ENCODE data around the gene PAK4. TPM values are rescaled to one million over a fixed set of nuclear protein-coding genes. Genes with fewer than 3 reads are reported as not detected.

PAK4 gene
- polyA plus RNA-seq, 1 of the 3 experiments (the other 2 are of a cell fraction), result 36.4 TPM

GRCh38 chr19:39162441-39163043, 37.0 kb downstream of the PAK4 start:
- H3K9me3 ChIP-seq, result no peaks in the 10 kb centered on the region
- no peak for DNase-seq
- no peak overlapping the region for H3K4me2 ChIP-seq
- H3K4me1 ChIP-seq (ENCODE audit: control insufficient read depth in 1 of 2, insufficient read depth in 2 of 2, low read depth in 1 of 2, low read length in 1 of 2), result peaks cover 0 to 47% of the 10 kb centered on the region in 2 experiments; a peak in 1 of 4 replicates
- no peak overlapping the region for H3K9ac ChIP-seq
- no peaks in the 10 kb centered on the region for H3F3A ChIP-seq (replicated peaks; ENCODE audit: insufficient read depth)
- 98% methylated on average over 15 of the region's 15 CpGs for WGBS (ENCODE audit: low lambda C conversion rate)
- peaks cover 55% of the 10 kb centered on the region for H3K79me2 ChIP-seq (ENCODE audit: insufficient read depth)
- CTCF ChIA-PET, result interaction anchor here (0.7 to 2.0 kb wide), 4 partner anchors 25 to 152 kb away, joined by 3 to 4 read pairs (median 4); no protein-coding TSS in a partner anchor
- H3K4me3 ChIP-seq (ENCODE audit: low read depth in 2 of 2, low read length in 1 of 2), result no peak overlapping the region
- no peaks in the 10 kb centered on the region for H3K9me2 ChIP-seq
- H3K36me3 ChIP-seq (replicated peaks in 1 of 2; ENCODE audit: control insufficient read depth in 1 of 2, insufficient read depth in 2 of 2, low read length in 1 of 2), result no peaks in the 10 kb centered on the region
- no peak overlapping the region for H3K27ac ChIP-seq (ENCODE audit: low read depth in 2 of 2, low read length in 1 of 2)
- POLR2A ChIA-PET, result no interaction called here
- TF ChIP-seq IRF3 (IDR thresholded peaks at IDR 0.05; ENCODE audit: low read depth, low read length) (no peak), SIN3A (IDR thresholded peaks at IDR 0.05; ENCODE audit: borderline replicate concordance, low read depth, low read length) (no peak), TEAD4 (IDR thresholded peaks at IDR 0.05; ENCODE audit: borderline replicate concordance, insufficient read depth) (no peak), ZBTB33 (IDR thresholded peaks at IDR 0.05; ENCODE audit: borderline replicate concordance, low read depth) (no peak), TCF12 (IDR thresholded peaks at IDR 0.05) (no peak), MEF2A (IDR thresholded peaks at IDR 0.05; ENCODE audit: borderline replicate concordance, low read depth) (no peak)
- no peaks in the 10 kb centered on the region for H3K27me3 ChIP-seq (ENCODE audit: insufficient read depth)
- H2AFZ ChIP-seq (ENCODE audit: low read depth), result no peak overlapping the region
- peaks cover 55% of the 10 kb centered on the region for H4K20me1 ChIP-seq (ENCODE audit: insufficient read depth)

- 95% methylated on average over 9 of the region's 9 CpGs for WGBS (ENCODE audit: low lambda C conversion rate)
- TF ChIP-seq MEF2A (IDR thresholded peaks at IDR 0.05; ENCODE audit: borderline replicate concordance, low read depth) (no peak), FOXM1 (IDR thresholded peaks at IDR 0.05; ENCODE audit: low read depth) (no peak), GABPA (IDR thresholded peaks at IDR 0.05; ENCODE audit: low read depth) (no peak), SIN3A (IDR thresholded peaks at IDR 0.05; ENCODE audit: borderline replicate concordance, low read depth, low read length) (no peak), REST (IDR thresholded peaks at IDR 0.05; ENCODE audit: low read depth, low read length) (no peak), PBX3 (IDR thresholded peaks at IDR 0.05) (no peak)
- ChIA-PET CTCF (interaction anchor here (1.6 to 2.0 kb wide), 2 partner anchors 24 to 42 kb away, joined by 4 read pairs; no protein-coding TSS in a partner anchor), POLR2A (no interaction called here)
- Histone ChIP-seq H3K9me3 (no peaks in the 10 kb centered on the region), H3K27ac (ENCODE audit: low read depth in 2 of 2, low read length in 1 of 2) (no peak overlapping the region), H4K20me1 (ENCODE audit: insufficient read depth) (peaks cover 46% of the 10 kb centered on the region), H3K9ac (no peak overlapping the region), H3F3A (replicated peaks; ENCODE audit: insufficient read depth) (no peaks in the 10 kb centered on the region), H3K9me2 (no peaks in the 10 kb centered on the region), H2AFZ (ENCODE audit: low read depth) (no peak overlapping the region), H3K4me1 (ENCODE audit: control insufficient read depth in 1 of 2, insufficient read depth in 2 of 2, low read depth in 1 of 2, low read length in 1 of 2) (peaks cover 0 to 39% of the 10 kb centered on the region in 2 experiments; a peak in 1 of 4 replicates), H3K36me3 (replicated peaks in 1 of 2; ENCODE audit: control insufficient read depth in 1 of 2, insufficient read depth in 2 of 2, low read length in 1 of 2) (no peaks in the 10 kb centered on the region), H3K4me2 (no peak overlapping the region), H3K4me3 (ENCODE audit: low read depth in 2 of 2, low read length in 1 of 2) (no peak overlapping the region), H3K79me2 (ENCODE audit: insufficient read depth) (peaks cover 45% of the 10 kb centered on the region), H3K27me3 (ENCODE audit: insufficient read depth) (no peaks in the 10 kb centered on the region)
- no peak for DNase-seq
Observed at GRCh38 chr19:39163621-39164020, 38.0 kb downstream of the PAK4 start.
